Measurements from ENCODE around the gene ZNF582.
"Not testable (repeated sequence)": the region's sequence is repeated elsewhere in the genome, so short reads cannot be mapped to it uniquely, and the experiment has no call there.

The ZNF582 gene

GRCh38 chr19:56348289-56348877, 45.0 kb downstream of the ZNF582 start:
- H3K27ac ChIP-seq, result no peak overlapping the region
- peak; percentile 42 for TF ChIP-seq CTCF (IDR thresholded peaks at IDR 0.05; ENCODE audit: low read depth, low read length)
- no peaks in the 10 kb centered on the region for H3K9me3 ChIP-seq (ENCODE audit: severe bottlenecking)
- H3K27me3 ChIP-seq (ENCODE audit: insufficient read depth, low read depth, severe bottlenecking), result no peaks in the 10 kb centered on the region
- no peak overlapping the region for H3K4me3 ChIP-seq (ENCODE audit: low read depth, low read length)
- DNase-seq, result peak; percentile 41
- no peaks in the 10 kb centered on the region for H3K36me3 ChIP-seq

DNA sequence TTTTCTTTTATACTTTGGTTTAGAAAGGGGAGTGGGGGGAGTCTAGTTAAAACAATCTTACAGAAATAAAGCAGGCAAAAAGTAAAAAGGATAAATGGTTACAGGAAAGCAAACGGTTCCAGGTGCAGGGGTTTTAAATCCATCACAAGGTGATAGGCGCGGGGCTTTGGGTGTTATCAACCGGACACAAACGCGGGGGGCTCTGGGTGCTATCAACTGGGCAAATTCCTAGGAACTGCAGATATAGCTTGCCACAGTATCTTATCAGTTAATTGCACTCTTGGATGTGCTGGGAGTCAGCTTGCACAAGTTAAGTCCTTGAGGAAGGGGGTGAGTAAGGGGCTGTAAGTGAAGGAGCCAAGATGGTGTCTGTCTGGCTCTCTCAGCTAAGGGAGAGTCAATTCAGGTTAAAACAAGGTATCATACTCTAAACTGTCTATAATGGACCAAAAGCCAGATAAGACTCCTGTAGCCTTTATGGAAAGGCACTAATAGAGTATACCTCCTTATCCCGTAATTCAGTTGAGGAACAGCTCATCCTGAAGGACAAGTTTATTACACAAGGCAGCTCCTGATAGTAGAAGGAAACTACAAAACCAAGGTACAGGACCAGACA, 46.1 kb downstream of the ZNF582 start:
- Histone ChIP-seq H3K36me3 (no peaks in the 10 kb centered on the region), H3K27me3 (ENCODE audit: insufficient read depth, low read depth, severe bottlenecking) (no peaks in the 10 kb centered on the region), H3K9me3 (ENCODE audit: severe bottlenecking) (peaks cover 6% of the 10 kb centered on the region), H3K27ac (no peak overlapping the region), H3K4me3 (ENCODE audit: low read depth, low read length) (no peak overlapping the region)
- TF ChIP-seq CTCF (IDR thresholded peaks at IDR 0.05; ENCODE audit: low read depth, low read length), result no peak
- DNase-seq, result no peak

DNA sequence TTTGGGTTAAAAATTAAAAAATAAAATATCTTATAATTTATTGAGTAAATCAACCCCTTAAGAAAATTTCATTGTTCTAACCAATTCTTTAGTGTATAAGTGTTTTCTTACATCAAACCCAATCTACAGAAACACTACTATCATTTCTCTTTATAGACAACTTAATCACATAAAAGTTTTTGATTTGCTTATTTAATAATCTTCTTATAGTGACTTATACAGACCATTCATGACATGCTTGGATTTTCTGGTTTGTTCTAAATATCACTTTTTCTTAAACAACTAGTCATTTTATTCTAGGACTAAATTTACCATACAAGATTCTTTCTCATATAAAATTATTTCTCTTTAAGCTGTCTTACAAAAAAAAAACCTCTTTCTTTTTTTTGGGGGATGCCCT, 51.4 kb downstream of the ZNF582 start:
- Histone ChIP-seq H3K27ac (no peak overlapping the region), H3K36me3 (no peaks in the 10 kb centered on the region), H3K9me3 (ENCODE audit: severe bottlenecking) (peaks cover 16% of the 10 kb centered on the region), H3K27me3 (ENCODE audit: insufficient read depth, low read depth, severe bottlenecking) (no peaks in the 10 kb centered on the region), H3K4me3 (ENCODE audit: low read depth, low read length) (no peak overlapping the region)
- no peak for DNase-seq
- no peak for TF ChIP-seq CTCF (IDR thresholded peaks at IDR 0.05; ENCODE audit: low read depth, low read length)

DNA sequence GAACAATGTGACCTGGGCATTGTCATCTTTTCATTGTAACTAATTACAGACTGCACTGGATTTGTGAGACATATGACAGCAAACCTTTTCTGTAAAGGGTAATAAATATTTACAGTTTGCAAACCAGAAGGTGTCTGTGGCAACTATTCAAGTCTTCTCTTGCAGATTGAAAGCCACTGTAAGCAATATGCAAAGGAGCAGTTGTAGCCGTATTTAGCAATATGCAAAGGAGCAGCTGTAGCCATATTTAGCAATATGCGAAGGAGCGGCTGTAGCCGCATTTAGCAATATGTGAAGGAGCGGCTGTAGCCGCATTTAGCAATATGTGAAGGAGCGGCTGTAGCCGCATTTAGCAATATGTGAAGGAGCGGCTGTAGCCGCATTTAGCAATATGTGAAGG, 54.3 kb downstream of the ZNF582 start:
- H3K9me3 ChIP-seq (ENCODE audit: severe bottlenecking), result peaks cover 17% of the 10 kb centered on the region
- not testable (repeated sequence) for H3K4me3 ChIP-seq (ENCODE audit: low read depth, low read length); H3K36me3 ChIP-seq; H3K27me3 ChIP-seq (ENCODE audit: insufficient read depth, low read depth, severe bottlenecking); DNase-seq; H3K27ac ChIP-seq

DNA sequence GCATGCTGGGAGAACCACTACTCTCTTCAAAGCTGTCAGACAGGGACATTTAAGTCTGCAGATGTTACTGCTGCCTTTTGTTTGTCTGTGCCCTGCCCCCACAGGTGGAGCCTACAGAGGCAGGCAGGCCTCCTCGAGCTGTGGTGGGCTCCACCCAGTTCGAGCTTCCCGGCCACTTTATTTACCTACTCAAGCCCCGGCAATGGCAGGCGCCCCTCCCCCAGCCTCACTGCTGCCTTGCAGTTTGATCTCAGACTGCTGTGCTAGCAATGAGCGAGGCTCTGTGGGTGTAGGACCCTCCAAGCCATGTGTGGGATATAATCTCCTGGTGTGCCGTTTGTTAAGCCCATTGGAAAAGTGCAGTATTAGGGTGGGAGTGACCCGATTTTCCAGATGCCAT, 56.3 kb downstream of the ZNF582 start:
- not testable (repeated sequence) for H3K27ac ChIP-seq; H3K4me3 ChIP-seq (ENCODE audit: low read depth, low read length); H3K27me3 ChIP-seq (ENCODE audit: insufficient read depth, low read depth, severe bottlenecking); DNase-seq; H3K36me3 ChIP-seq
- H3K9me3 ChIP-seq (ENCODE audit: severe bottlenecking), result peaks cover 11% of the 10 kb centered on the region

DNA sequence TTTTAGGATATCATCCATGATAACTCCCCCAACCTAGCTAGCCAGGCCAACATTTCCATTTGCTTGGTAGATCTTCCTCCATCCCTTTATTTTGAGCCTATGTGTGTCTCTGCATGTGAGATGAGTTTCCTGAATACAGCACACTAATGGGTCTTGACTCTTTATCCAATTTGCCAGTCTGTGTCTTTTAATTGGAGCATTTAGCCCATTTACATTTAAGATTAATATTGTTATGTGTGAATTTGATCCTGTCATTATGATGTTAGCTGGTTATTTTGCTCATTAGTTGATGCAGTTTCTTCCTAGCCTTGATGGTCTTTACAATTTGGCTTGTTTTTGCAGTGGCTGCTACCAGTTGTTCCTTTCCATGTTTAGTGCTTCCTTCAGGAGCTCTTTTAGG, 58.0 kb downstream of the ZNF582 start:
- H3K4me3 ChIP-seq (ENCODE audit: low read depth, low read length); H3K36me3 ChIP-seq; H3K27ac ChIP-seq; H3K27me3 ChIP-seq (ENCODE audit: insufficient read depth, low read depth, severe bottlenecking); H3K9me3 ChIP-seq (ENCODE audit: severe bottlenecking); DNase-seq: not testable (repeated sequence)

DNA sequence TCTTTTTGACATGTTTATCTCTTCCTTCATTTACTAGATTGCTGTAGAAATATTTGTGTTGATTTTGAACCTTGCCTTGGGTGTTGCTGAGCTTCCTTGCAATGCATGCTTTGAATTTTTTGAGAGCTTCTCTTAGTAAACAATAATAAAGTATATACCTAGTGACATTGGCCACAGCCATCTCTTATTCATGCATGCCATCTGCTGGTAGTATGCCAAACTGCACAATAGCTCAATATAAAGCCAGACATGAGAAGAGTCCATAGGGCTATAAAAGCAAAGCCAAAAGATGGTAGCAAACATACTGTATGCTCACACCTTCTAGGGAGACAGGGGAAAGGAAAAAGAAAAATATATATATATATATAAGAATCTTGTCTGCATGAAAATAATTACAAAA, 59.8 kb downstream of the ZNF582 start:
- Histone ChIP-seq H3K27me3 (ENCODE audit: insufficient read depth, low read depth, severe bottlenecking) (no peaks in the 10 kb centered on the region), H3K9me3 (ENCODE audit: severe bottlenecking) (peaks cover 2% of the 10 kb centered on the region)

More for the DNA sequence above, 59.8 kb downstream of the ZNF582 start:
- DNase-seq, result peak; percentile 46
- no peak overlapping the region for H3K4me3 ChIP-seq (ENCODE audit: low read depth, low read length)
- H3K36me3 ChIP-seq, result no peaks in the 10 kb centered on the region
- peak; percentile 46 for TF ChIP-seq CTCF (IDR thresholded peaks at IDR 0.05; ENCODE audit: low read depth, low read length)
- no peak overlapping the region for H3K27ac ChIP-seq
